ENCODE results near the gene TIGAR. TPM values are rescaled to one million over a fixed set of nuclear protein-coding genes. Genes with fewer than 3 reads are reported as not detected.

Gene TIGAR
- total RNA-seq, 1 experiment from 2014 or later, result 42.7 TPM

DNA sequence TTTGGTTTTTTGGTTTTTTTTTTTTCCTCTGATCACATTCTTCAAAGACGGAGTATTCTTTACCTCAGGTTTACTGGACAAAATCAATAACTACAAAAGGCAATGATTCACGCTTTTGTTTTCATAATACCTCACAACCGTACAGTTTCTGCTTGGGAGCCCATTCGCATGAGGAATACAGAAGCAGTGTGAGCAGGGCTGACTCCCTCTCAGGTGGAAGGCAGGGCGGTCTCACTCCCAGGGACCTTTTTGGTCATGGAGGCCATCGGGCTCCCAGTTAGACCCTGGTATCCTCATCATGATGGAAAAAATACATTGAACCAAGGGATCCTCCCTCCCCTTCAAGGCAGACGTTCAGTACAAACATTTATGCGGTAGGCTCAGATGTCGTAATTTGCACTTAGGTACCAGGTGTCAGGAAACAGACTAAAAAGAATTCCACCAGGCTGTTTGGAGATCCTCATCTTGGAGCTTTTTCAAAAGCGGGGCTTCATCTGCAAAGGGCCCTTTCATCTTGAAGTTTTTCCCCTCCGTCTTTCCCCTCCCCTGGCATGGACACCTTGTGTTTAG lies 19.0 kb upstream of the TIGAR start:
- ChIA-PET CTCF (interaction anchor here (1.4 kb wide), 1 partner anchor 25 kb away, joined by 6 read pairs; no protein-coding TSS in a partner anchor), POLR2A (no interaction called here)
- H3K27ac Mint-ChIP-seq (ENCODE audit: unreplicated experiment), result peak overlapping the region; percentile 56
- peaks cover 37% of the 10 kb centered on the region for H3K36me3 Mint-ChIP-seq (ENCODE audit: insufficient read depth, unreplicated experiment)
- intact Hi-C loops (cut with micrococcal nuclease; ENCODE audit: unreplicated experiment), result no loop called here
- peaks cover 33% of the 10 kb centered on the region for H3K4me1 Mint-ChIP-seq (ENCODE audit: low read depth, unreplicated experiment)
- H3K9me3 Mint-ChIP-seq (ENCODE audit: unreplicated experiment), result no peaks in the 10 kb centered on the region
- H3K9me3 ChIP-seq, result no peaks in the 10 kb centered on the region
- peak overlapping the region; percentile 1 for H3K4me3 Mint-ChIP-seq (ENCODE audit: unreplicated experiment)
- peaks cover 16% of the 10 kb centered on the region for H3K4me1 ChIP-seq
- no peak overlapping the region for H3K4me3 ChIP-seq (ENCODE audit: low read depth, low read length)
- TF ChIP-seq, protein P1, sequence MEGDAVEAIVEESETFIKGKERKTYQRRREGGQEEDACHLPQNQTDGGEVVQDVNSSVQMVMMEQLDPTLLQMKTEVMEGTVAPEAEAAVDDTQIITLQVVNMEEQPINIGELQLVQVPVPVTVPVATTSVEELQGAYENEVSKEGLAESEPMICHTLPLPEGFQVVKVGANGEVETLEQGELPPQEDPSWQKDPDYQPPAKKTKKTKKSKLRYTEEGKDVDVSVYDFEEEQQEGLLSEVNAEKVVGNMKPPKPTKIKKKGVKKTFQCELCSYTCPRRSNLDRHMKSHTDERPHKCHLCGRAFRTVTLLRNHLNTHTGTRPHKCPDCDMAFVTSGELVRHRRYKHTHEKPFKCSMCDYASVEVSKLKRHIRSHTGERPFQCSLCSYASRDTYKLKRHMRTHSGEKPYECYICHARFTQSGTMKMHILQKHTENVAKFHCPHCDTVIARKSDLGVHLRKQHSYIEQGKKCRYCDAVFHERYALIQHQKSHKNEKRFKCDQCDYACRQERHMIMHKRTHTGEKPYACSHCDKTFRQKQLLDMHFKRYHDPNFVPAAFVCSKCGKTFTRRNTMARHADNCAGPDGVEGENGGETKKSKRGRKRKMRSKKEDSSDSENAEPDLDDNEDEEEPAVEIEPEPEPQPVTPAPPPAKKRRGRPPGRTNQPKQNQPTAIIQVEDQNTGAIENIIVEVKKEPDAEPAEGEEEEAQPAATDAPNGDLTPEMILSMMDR (IDR thresholded peaks at IDR 0.05; ENCODE audit: insufficient read depth in 1 of 2, low read depth in 1 of 2, low read length in 1 of 2, severe bottlenecking in 1 of 2, unreplicated experiment in 1 of 2), result no peak
- DNase-seq, result peak in 1 of 2 experiments; percentile 29
- BruUV-seq (replicated peaks), result no TSS peak
- H3K27me3 Mint-ChIP-seq (ENCODE audit: insufficient read depth, unreplicated experiment), result no peaks in the 10 kb centered on the region
- H3K36me3 ChIP-seq (ENCODE audit: control insufficient read depth, insufficient read depth, low read length), result no peaks in the 10 kb centered on the region
- H3K27me3 ChIP-seq (replicated peaks; ENCODE audit: control insufficient read depth, insufficient read depth, low read length), result no peaks in the 10 kb centered on the region

DNA sequence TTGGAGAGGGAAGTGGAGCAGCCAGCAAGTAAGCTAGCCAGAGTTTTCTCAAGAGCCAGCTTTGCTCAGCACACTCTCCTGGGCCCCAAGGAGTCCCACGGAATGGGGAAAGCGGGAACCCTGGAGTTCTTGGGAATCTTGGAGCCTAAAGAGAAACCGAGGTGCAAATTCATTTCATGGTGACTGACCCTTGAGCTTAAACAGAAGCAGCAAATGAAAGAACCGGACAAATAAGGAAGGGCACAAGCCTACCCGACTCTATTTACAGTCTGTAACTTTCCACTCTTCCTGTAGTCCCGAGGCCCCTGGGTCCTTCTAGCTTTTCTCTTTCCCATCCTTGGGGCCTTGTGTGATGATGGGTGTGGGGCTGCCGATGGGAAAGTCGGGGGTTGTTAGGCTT lies 18.1 kb upstream of the TIGAR start:
- intact Hi-C loops (cut with micrococcal nuclease; ENCODE audit: unreplicated experiment), result no loop called here
- H3K27me3 ChIP-seq (replicated peaks; ENCODE audit: control insufficient read depth, insufficient read depth, low read length), result no peaks in the 10 kb centered on the region
- peak overlapping the region; percentile 56 for H3K27ac Mint-ChIP-seq (ENCODE audit: unreplicated experiment)

DNA sequence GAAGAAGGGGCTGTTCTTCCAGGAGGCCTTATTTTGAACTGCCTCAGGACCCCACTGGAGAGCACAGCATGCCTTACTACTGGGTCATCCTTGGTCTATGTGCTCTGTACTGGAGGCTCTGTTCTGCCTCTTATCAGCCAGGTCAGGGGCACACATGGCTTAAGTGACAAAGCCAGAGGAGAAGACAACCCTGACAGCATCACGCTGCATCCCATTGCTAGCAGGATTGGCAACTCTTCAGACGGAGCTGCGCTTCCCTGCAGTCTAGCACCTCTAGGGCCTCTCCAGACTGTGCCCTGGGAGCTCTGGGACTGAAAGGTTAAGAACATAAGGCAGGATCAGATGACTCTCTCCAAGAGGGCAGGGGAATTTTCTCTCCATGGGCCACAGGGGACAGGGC lies 17.3 kb upstream of the TIGAR start:
- Histone ChIP-seq H3K4me1 (peaks cover 31% of the 10 kb centered on the region), H3K36me3 (ENCODE audit: control insufficient read depth, insufficient read depth, low read length) (no peaks in the 10 kb centered on the region), H3K4me3 (ENCODE audit: low read depth, low read length) (no peak overlapping the region), H3K27me3 (replicated peaks; ENCODE audit: control insufficient read depth, insufficient read depth, low read length) (no peaks in the 10 kb centered on the region), H3K9me3 (no peaks in the 10 kb centered on the region)
- Mint-ChIP-seq H3K4me1 (ENCODE audit: low read depth, unreplicated experiment) (peaks cover 50% of the 10 kb centered on the region), H3K27ac (ENCODE audit: unreplicated experiment) (peak overlapping the region; percentile 56), H3K36me3 (ENCODE audit: insufficient read depth, unreplicated experiment) (peaks cover 40% of the 10 kb centered on the region), H3K27me3 (ENCODE audit: insufficient read depth, unreplicated experiment) (no peaks in the 10 kb centered on the region), H3K9me3 (ENCODE audit: unreplicated experiment) (no peaks in the 10 kb centered on the region), H3K4me3 (ENCODE audit: unreplicated experiment) (no peak overlapping the region)
- TF ChIP-seq, protein P1 (IDR thresholded peaks at IDR 0.05; ENCODE audit: insufficient read depth in 1 of 2, low read depth in 1 of 2, low read length in 1 of 2, severe bottlenecking in 1 of 2, unreplicated experiment in 1 of 2), result no peak
- no TSS peak for BruUV-seq (replicated peaks)
- DNase-seq, result peak in 1 of 2 experiments; percentile 13
- intact Hi-C loops (cut with micrococcal nuclease; ENCODE audit: unreplicated experiment), result no loop called here
- ChIA-PET CTCF (interaction anchor here (0.6 to 1.4 kb wide), 2 partner anchors 25 to 27 kb away, joined by 3 to 6 read pairs; no protein-coding TSS in a partner anchor), POLR2A (no interaction called here)

More for the DNA sequence above, 18.1 kb upstream of the TIGAR start:
- Mint-ChIP-seq H3K4me1 (ENCODE audit: low read depth, unreplicated experiment) (peaks cover 41% of the 10 kb centered on the region), H3K4me3 (ENCODE audit: unreplicated experiment) (no peak overlapping the region), H3K9me3 (ENCODE audit: unreplicated experiment) (no peaks in the 10 kb centered on the region), H3K36me3 (ENCODE audit: insufficient read depth, unreplicated experiment) (peaks cover 35% of the 10 kb centered on the region), H3K27me3 (ENCODE audit: insufficient read depth, unreplicated experiment) (no peaks in the 10 kb centered on the region)
- TF ChIP-seq, protein P1 (IDR thresholded peaks at IDR 0.05; ENCODE audit: insufficient read depth in 1 of 2, low read depth in 1 of 2, low read length in 1 of 2, severe bottlenecking in 1 of 2, unreplicated experiment in 1 of 2), result no peak
- Histone ChIP-seq H3K4me1 (peaks cover 22% of the 10 kb centered on the region), H3K9me3 (no peaks in the 10 kb centered on the region), H3K36me3 (ENCODE audit: control insufficient read depth, insufficient read depth, low read length) (no peaks in the 10 kb centered on the region), H3K4me3 (ENCODE audit: low read depth, low read length) (no peak overlapping the region)
- POLR2A ChIA-PET, result no interaction called here
- CTCF ChIA-PET, result interaction anchor here (1.4 kb wide), 1 partner anchor 26 kb away, joined by 6 read pairs; no protein-coding TSS in a partner anchor
- TSS peak; percentile 13 for BruUV-seq (replicated peaks)
- peak in 1 of 2 experiments; percentile 33 for DNase-seq

Data from Caco-2 (cell line).